LNCaP clone FGC (cell line): ENCODE measurements around the gene RPP25.

Source experiments
- DNase-seq: peaks from one replicate; pipeline ENCODE4 v3.0.0-alpha.2; 2011; ENCODE audit warnings: low read depth
- H3K4me3 ChIP-seq: 2 replicates; pipeline ENCODE4 v1.5.1; 2011; ENCODE audit warnings: mild to moderate bottlenecking, low read depth, low read length, control low read depth
- TF ChIP-seq, protein P1 (sequence below): IDR thresholded peaks from 2 replicates; pipeline ENCODE4 v1.5.1; 2012; ENCODE audit warnings: mild to moderate bottlenecking; ENCODE audit not compliant: control insufficient read depth, insufficient read depth; ENCODE audit errors: extremely low read depth

The RPP25 gene, protein sequence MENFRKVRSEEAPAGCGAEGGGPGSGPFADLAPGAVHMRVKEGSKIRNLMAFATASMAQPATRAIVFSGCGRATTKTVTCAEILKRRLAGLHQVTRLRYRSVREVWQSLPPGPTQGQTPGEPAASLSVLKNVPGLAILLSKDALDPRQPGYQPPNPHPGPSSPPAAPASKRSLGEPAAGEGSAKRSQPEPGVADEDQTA

GRCh38 chr15:74956648-74957475 lies at the start of gene RPP25:
TSS of gene RPP25 (minus strand) at chr15:74956772. CDS start at chr15:74956583, 189 bp downstream.
- DNase-seq, result no peak
- H3K4me3 ChIP-seq, result peak within 1 kb of the TSS; percentile 40
- TF ChIP-seq, protein P1, sequence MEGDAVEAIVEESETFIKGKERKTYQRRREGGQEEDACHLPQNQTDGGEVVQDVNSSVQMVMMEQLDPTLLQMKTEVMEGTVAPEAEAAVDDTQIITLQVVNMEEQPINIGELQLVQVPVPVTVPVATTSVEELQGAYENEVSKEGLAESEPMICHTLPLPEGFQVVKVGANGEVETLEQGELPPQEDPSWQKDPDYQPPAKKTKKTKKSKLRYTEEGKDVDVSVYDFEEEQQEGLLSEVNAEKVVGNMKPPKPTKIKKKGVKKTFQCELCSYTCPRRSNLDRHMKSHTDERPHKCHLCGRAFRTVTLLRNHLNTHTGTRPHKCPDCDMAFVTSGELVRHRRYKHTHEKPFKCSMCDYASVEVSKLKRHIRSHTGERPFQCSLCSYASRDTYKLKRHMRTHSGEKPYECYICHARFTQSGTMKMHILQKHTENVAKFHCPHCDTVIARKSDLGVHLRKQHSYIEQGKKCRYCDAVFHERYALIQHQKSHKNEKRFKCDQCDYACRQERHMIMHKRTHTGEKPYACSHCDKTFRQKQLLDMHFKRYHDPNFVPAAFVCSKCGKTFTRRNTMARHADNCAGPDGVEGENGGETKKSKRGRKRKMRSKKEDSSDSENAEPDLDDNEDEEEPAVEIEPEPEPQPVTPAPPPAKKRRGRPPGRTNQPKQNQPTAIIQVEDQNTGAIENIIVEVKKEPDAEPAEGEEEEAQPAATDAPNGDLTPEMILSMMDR, result no peak

GRCh38 chr15:75002398-75002797 lies 45.8 kb upstream of the RPP25 start:
- no peak for DNase-seq
- TF ChIP-seq, protein P1, result no peak
- H3K4me3 ChIP-seq, result no peak overlapping the region

GRCh38 chr15:75001310-75001709 lies 44.7 kb upstream of the RPP25 start:
- H3K4me3 ChIP-seq, result no peak overlapping the region
- TF ChIP-seq, protein P1, result no peak
- no peak for DNase-seq

DNA sequence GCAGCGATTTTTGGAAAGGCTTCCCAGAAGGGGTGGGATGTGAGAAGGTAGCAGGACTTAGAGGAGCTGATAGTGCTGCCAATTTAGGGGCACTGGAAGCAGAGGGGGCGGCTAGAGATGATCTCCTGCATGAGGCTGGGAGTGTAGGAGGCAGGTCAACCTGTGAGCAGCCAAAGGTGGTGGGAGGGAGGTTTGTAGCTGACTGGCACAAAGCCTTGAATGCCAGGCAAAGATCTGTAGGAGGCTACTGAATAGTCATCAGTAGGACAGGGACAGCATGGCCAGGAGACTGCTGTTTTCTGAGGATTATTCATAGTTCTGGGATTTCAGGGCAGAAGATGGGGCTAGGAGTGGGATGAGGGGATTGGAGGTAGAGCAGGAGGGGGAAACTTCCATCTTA lies 41.0 kb upstream of the RPP25 start:
- no peak overlapping the region for H3K4me3 ChIP-seq
- TF ChIP-seq, protein P1, result no peak
- DNase-seq, result no peak

DNA sequence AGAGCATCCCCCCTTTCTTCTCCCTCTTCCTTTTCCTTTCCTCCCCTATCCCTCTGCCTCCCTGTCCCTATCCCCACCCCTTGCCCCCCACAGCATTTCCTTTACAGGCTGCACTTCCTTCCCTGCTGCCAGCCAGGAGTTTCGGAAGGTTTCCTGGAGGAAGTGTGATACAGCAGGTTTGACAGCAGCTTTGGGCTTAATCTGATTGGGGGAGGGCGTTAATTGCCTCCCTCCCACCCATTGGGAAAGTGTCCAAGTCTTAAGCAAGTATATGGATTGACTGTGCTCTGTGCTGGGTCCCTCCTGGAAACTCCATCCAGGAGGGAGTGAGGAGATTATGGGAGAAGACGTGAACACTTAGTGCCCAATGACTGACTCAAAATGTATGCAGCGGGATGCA lies 40.6 kb upstream of the RPP25 start:
- H3K4me3 ChIP-seq, result no peak overlapping the region
- DNase-seq, result no peak
- TF ChIP-seq, protein P1, result no peak

DNA sequence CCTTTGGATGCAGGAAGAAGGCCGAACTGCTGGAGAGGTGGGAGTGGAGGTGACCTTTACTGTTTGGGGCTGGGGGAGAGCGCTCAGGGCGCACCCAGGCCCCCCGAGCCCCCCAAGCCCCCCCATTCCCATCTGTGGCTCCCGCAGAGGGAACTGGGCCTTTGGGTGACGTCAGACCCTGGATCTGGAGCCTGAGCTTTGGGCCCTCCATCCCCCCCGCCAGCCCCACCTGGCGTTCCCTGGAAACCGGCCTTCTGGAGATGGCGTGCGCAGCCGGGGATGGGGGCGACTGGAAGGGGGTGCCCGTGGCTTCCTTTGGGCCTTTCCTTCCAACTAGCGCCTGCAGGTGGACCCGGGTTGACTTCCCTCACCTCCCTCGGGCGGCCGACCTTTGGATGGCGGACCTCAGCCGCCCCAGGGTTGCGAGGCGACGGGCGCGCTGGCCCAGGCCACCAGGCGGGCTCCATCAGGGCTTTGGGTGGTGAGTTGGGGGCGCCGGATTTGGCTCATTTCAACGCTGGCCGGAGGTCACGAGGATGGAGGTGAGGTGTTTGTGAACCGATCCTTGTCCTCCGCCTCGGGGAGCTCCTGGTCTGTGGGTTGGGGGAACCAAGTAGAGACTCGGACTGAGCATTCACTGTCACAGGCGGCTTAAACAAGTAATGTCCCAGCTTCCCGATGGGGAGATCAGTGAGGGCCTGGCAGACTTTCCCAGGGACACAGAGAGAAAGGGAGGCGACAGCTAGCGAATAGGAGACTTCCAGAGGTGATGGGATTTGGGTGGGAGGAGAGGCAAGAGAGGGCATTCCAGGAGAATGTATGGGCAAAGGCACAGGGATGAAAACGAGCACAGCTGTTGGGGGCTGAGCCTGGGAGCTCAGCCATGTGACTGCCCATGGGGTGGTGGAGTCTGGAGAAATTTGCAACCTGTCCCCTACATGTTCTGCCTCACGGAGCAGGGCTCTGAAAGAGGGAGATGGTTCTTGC lies 39.5 kb upstream of the RPP25 start:
- TF ChIP-seq, protein P1, result no peak
- peak overlapping the region; percentile 74 for H3K4me3 ChIP-seq
- DNase-seq, result no peak
